ENCODE data around the gene GATA1.

GATA1 gene

GRCh38 chrX:48793935-48794334 is 7.5 kb downstream of the GATA1 start:
- no peak overlapping the region for H3K4me2 ChIP-seq (ENCODE audit: low read length)
- no peaks in the 10 kb centered on the region for H3K27me3 ChIP-seq (ENCODE audit: insufficient read depth, low read length)
- no peak overlapping the region for H2AFZ ChIP-seq (ENCODE audit: low read length)
- TF ChIP-seq EZH2 (IDR thresholded peaks at IDR 0.05; ENCODE audit: borderline replicate concordance, low read length) (no peak), CTCF (IDR thresholded peaks at IDR 0.05; ENCODE audit: low read length) (no peak)
- H4K20me1 ChIP-seq (ENCODE audit: insufficient read depth, low read length): no peaks in the 10 kb centered on the region
- H3K4me1 ChIP-seq (ENCODE audit: insufficient read depth, low read length, severe bottlenecking): no peaks in the 10 kb centered on the region
- H3K79me2 ChIP-seq (ENCODE audit: insufficient read depth, low read length): no peaks in the 10 kb centered on the region
- H3K9me2 ChIP-seq (ENCODE audit: low read depth, low read length): no peaks in the 10 kb centered on the region
- no peaks in the 10 kb centered on the region for H3F3A ChIP-seq (ENCODE audit: insufficient read depth, low read length)
- no peak overlapping the region for H3K4me3 ChIP-seq (ENCODE audit: low read depth, low read length, poor library complexity, severe bottlenecking)
- no peak overlapping the region for H3K27ac ChIP-seq (ENCODE audit: low read depth, low read length, poor library complexity, severe bottlenecking)
- no peaks in the 10 kb centered on the region for H3K9me3 ChIP-seq (ENCODE audit: low read length)
- H3K9ac ChIP-seq (ENCODE audit: low read length): no peak overlapping the region
- H3K36me3 ChIP-seq (ENCODE audit: insufficient read depth, low read length): no peaks in the 10 kb centered on the region

- Histone ChIP-seq H4K20me1 (ENCODE audit: insufficient read depth, low read length) (no peaks in the 10 kb centered on the region), H3K9ac (ENCODE audit: low read length) (no peak overlapping the region), H3F3A (ENCODE audit: insufficient read depth, low read length) (no peaks in the 10 kb centered on the region), H3K4me1 (ENCODE audit: insufficient read depth, low read length, severe bottlenecking) (no peaks in the 10 kb centered on the region), H3K27me3 (ENCODE audit: insufficient read depth, low read length) (no peaks in the 10 kb centered on the region), H2AFZ (ENCODE audit: low read length) (no peak overlapping the region), H3K4me3 (ENCODE audit: low read depth, low read length, poor library complexity, severe bottlenecking) (no peak overlapping the region), H3K9me3 (ENCODE audit: low read length) (no peaks in the 10 kb centered on the region), H3K9me2 (ENCODE audit: low read depth, low read length) (no peaks in the 10 kb centered on the region), H3K36me3 (ENCODE audit: insufficient read depth, low read length) (no peaks in the 10 kb centered on the region), H3K27ac (ENCODE audit: low read depth, low read length, poor library complexity, severe bottlenecking) (no peak overlapping the region), H3K4me2 (ENCODE audit: low read length) (no peak overlapping the region), H3K79me2 (ENCODE audit: insufficient read depth, low read length) (no peaks in the 10 kb centered on the region)
- TF ChIP-seq EZH2 (IDR thresholded peaks at IDR 0.05; ENCODE audit: borderline replicate concordance, low read length) (no peak), CTCF (IDR thresholded peaks at IDR 0.05; ENCODE audit: low read length) (no peak)
These were observed 8.0 kb downstream of the GATA1 start for GRCh38 chrX:48794340-48794910.

GRCh38 chrX:48794911-48795515 is 8.6 kb downstream of the GATA1 start:
- Histone ChIP-seq H4K20me1 (ENCODE audit: insufficient read depth, low read length) (no peaks in the 10 kb centered on the region), H3K4me2 (ENCODE audit: low read length) (no peak overlapping the region), H3K27me3 (ENCODE audit: insufficient read depth, low read length) (no peaks in the 10 kb centered on the region), H3K4me1 (ENCODE audit: insufficient read depth, low read length, severe bottlenecking) (no peaks in the 10 kb centered on the region), H3K9me2 (ENCODE audit: low read depth, low read length) (no peaks in the 10 kb centered on the region), H2AFZ (ENCODE audit: low read length) (no peak overlapping the region), H3K79me2 (ENCODE audit: insufficient read depth, low read length) (no peaks in the 10 kb centered on the region), H3K9me3 (ENCODE audit: low read length) (no peaks in the 10 kb centered on the region), H3K4me3 (ENCODE audit: low read depth, low read length, poor library complexity, severe bottlenecking) (no peak overlapping the region), H3K36me3 (ENCODE audit: insufficient read depth, low read length) (no peaks in the 10 kb centered on the region), H3F3A (ENCODE audit: insufficient read depth, low read length) (no peaks in the 10 kb centered on the region), H3K9ac (ENCODE audit: low read length) (no peak overlapping the region), H3K27ac (ENCODE audit: low read depth, low read length, poor library complexity, severe bottlenecking) (no peak overlapping the region)
- no peak for TF ChIP-seq CTCF (IDR thresholded peaks at IDR 0.05; ENCODE audit: low read length)
- TF ChIP-seq EZH2 (IDR thresholded peaks at IDR 0.05; ENCODE audit: borderline replicate concordance, low read length): no peak
